Astrocyte (in vitro differentiated cells and primary cell): ENCODE measurements around the gene POTEE.
"Not testable (repeated sequence)": the region's sequence is repeated elsewhere in the genome, so short reads cannot be mapped to it uniquely, and the experiment has no call there.

ENCODE experiments used
- EZH2 ChIP-seq: IDR thresholded peaks from 2 replicates; pipeline ENCODE4 v1.6.1; 2012; ENCODE audit warnings: mild to moderate bottlenecking, low read length, inconsistent platforms; ENCODE audit not compliant: insufficient read depth
- TF ChIP-seq, protein P1 (sequence below): IDR thresholded peaks from 2 replicates; pipeline ENCODE4 v1.5.1; 2011; ENCODE audit warnings: low read depth, mild to moderate bottlenecking, inconsistent platforms, low read length, moderate library complexity; ENCODE audit not compliant: insufficient read depth

DNA sequence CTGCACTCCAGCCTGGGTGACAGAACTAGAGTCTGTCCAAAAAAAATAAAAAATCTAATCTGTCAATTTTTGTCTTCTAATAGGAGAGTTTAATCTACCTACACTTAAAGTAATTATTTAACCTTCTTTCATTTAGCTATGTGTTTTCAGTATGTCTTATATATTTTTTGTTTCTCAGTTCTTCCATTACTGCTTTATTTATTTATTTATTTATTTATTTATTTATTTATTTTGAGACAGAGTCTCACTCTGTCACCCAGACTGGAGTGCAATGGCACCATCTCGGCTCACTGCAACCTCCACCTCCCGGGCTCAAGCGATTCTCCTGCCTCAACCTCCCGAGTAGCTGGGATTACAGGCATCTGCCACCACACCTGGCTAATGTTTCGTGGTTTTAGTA is 43.8 kb upstream of the POTEE start:
- not testable (repeated sequence) for TF ChIP-seq EZH2
- TF ChIP-seq, protein P1, sequence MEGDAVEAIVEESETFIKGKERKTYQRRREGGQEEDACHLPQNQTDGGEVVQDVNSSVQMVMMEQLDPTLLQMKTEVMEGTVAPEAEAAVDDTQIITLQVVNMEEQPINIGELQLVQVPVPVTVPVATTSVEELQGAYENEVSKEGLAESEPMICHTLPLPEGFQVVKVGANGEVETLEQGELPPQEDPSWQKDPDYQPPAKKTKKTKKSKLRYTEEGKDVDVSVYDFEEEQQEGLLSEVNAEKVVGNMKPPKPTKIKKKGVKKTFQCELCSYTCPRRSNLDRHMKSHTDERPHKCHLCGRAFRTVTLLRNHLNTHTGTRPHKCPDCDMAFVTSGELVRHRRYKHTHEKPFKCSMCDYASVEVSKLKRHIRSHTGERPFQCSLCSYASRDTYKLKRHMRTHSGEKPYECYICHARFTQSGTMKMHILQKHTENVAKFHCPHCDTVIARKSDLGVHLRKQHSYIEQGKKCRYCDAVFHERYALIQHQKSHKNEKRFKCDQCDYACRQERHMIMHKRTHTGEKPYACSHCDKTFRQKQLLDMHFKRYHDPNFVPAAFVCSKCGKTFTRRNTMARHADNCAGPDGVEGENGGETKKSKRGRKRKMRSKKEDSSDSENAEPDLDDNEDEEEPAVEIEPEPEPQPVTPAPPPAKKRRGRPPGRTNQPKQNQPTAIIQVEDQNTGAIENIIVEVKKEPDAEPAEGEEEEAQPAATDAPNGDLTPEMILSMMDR, result not testable (repeated sequence)
